Measurements from ENCODE around the gene MCU.
"Not testable (repeated sequence)": the region's sequence is repeated elsewhere in the genome, so short reads cannot be mapped to it uniquely, and the experiment has no call there.

MCU gene

GRCh38 chr10:72691863-72692743, at the start of gene MCU:
TSS of gene MCU (plus strand) at chr10:72692143. CDS start at chr10:72692152, 9 bp downstream.
- DNase-seq (ENCODE audit: low spot score) = peak; percentile 97

- DNase-seq (ENCODE audit: low spot score) = no peak
These were observed 49.6 kb upstream of the MCU start for GRCh38 chr10:72642318-72642717.

- DNase-seq (ENCODE audit: low spot score) = no peak
These were observed 46.6 kb upstream of the MCU start for GRCh38 chr10:72645263-72645858.

GRCh38 chr10:72646971-72647370, 45.0 kb upstream of the MCU start:
- DNase-seq (ENCODE audit: low spot score) = not testable (repeated sequence)

GRCh38 chr10:72648301-72648700, 43.6 kb upstream of the MCU start:
- no peak for DNase-seq (ENCODE audit: low spot score)

- DNase-seq (ENCODE audit: low spot score) = no peak
These were observed 42.7 kb upstream of the MCU start for GRCh38 chr10:72649291-72649690.

- DNase-seq (ENCODE audit: low spot score) = no peak
These were observed 38.4 kb upstream of the MCU start for GRCh38 chr10:72653383-72654096.

- DNase-seq (ENCODE audit: low spot score) = no peak
These were observed 37.2 kb upstream of the MCU start for GRCh38 chr10:72654720-72655119.

- DNase-seq (ENCODE audit: low spot score) = no peak
These were observed 33.1 kb upstream of the MCU start for GRCh38 chr10:72658696-72659400.

GRCh38 chr10:72659694-72660093, 32.2 kb upstream of the MCU start:
- no peak for DNase-seq (ENCODE audit: low spot score)

GRCh38 chr10:72660220-72660619, 31.7 kb upstream of the MCU start:
- DNase-seq (ENCODE audit: low spot score) = no peak

GRCh38 chr10:72661431-72661830, 30.5 kb upstream of the MCU start:
- no peak for DNase-seq (ENCODE audit: low spot score)

GRCh38 chr10:72663971-72664370, 28.0 kb upstream of the MCU start:
- DNase-seq (ENCODE audit: low spot score) = no peak

- DNase-seq (ENCODE audit: low spot score) = no peak
These were observed 26.0 kb upstream of the MCU start for GRCh38 chr10:72665925-72666324.

GRCh38 chr10:72667207-72667864, 24.6 kb upstream of the MCU start:
- DNase-seq (ENCODE audit: low spot score) = no peak

- DNase-seq (ENCODE audit: low spot score) = no peak
These were observed 18.7 kb upstream of the MCU start for GRCh38 chr10:72673280-72673679.

- DNase-seq (ENCODE audit: low spot score) = not testable (repeated sequence)
These were observed 17.8 kb upstream of the MCU start for GRCh38 chr10:72674174-72674573.

GRCh38 chr10:72679838-72680241, 12.1 kb upstream of the MCU start:
- DNase-seq (ENCODE audit: low spot score) = no peak

GRCh38 chr10:72682638-72683037, 9.3 kb upstream of the MCU start:
- no peak for DNase-seq (ENCODE audit: low spot score)

- no peak for DNase-seq (ENCODE audit: low spot score)
These were observed 6.5 kb upstream of the MCU start for GRCh38 chr10:72685264-72685921.

- DNase-seq (ENCODE audit: low spot score) = not testable (repeated sequence)
These were observed 5.5 kb upstream of the MCU start for GRCh38 chr10:72686430-72686829.
